Pulmonary artery endothelial cell (primary cell): ENCODE results near the gene MMP3. TPM values are rescaled to one million over a fixed set of nuclear protein-coding genes. Genes with fewer than 3 reads are reported as not detected.
"Not testable (repeated sequence)": the region's sequence is repeated elsewhere in the genome, so short reads cannot be mapped to it uniquely, and the experiment has no call there.

ENCODE experiments used
- DNase-seq: peaks from one replicate; pipeline ENCODE4 v3.0.0-alpha.2; 2011; ENCODE audit warnings: low read depth, low spot score
- total RNA-seq: library from RNA; depleted of rRNA; stranded (reverse); fragments of >200 nt; gene quantifications from 2 replicates; pipeline ENCODE4 v1.2.3, GENCODE V29; 2014

Gene MMP3
- not detected in 2 replicates for total RNA-seq

DNA sequence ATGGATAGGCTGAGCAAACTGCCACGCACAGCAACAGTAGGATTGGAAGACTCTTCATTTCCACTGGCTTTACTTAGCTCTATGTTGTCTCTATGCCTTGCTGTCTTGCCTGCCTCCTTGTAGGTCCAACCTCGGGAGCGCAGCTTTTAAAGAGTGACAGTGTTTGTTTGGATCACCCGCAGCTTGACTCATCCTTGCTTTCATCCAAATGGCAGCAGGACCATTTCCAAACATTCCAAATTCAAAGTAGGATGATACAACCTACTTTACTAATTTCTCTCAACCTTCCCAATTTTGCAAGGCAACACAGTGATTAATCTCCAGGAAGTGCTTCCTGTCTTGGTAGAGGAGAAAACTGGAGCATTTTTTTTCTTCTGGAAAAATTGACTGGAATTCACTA, at the start of gene MMP3:
MMP3 (minus strand) TSS at position 121 of the 400 bp plus-strand sequence; CDS start at position 58, 63 bp downstream.
- DNase-seq, result no peak

DNA sequence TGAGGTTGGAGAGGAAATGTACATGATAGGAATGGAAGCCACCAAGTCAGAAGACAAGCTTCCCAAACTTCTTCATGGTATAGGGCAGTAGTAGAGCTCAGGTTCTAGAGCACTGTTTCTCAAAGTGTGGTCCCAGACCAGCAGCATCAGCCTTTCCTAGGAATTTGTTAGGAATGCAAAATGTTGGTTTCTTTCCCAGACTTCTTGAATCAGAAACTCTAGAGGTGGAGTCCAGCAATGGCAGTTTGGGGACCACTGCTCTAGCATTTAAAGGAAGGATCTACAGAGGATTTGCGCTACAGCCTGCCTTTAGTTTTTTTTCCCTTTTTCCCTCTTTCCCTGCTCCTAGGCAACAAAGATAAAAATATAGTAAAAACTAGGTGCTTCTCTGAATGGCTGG, 48.3 kb upstream of the MMP3 start:
- DNase-seq, result no peak

DNA sequence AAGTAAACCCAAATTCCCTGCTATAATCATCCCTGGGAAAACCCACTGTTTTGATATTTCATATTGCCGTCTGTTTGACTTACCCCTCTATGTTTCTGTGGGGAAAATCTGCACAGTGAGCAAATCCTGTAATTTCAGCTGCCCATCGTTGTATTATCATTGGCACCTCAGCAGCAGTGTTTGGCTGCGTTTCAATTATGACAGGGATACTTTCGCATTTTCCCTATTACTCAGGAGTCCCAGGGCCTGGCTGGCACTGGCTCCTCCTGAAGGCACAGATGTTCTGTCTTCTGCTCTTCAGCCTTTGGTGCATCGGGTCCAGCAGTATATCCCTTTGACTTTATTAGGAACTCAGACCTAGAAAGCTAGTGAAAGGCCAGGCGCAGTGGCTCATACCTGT, 43.6 kb upstream of the MMP3 start:
- no peak for DNase-seq

DNA sequence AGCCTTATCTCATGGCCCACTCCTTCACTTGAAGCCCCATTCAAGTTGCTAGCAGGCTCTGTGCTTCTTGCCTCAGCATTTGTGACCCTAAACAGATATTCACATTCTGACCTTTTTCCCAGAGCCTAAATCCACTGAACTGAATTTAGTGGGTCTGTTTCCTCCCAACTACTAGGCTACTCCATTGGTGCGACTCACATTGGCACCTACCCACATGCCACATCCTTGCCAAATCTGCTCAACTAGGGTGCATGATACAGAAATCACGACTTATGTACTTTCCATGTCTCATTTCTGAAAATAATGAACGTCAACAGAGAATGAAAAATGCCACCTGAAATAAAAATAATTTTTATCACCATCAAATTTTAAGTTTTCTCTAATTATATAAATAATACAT, 39.7 kb upstream of the MMP3 start:
- no peak for DNase-seq

DNA sequence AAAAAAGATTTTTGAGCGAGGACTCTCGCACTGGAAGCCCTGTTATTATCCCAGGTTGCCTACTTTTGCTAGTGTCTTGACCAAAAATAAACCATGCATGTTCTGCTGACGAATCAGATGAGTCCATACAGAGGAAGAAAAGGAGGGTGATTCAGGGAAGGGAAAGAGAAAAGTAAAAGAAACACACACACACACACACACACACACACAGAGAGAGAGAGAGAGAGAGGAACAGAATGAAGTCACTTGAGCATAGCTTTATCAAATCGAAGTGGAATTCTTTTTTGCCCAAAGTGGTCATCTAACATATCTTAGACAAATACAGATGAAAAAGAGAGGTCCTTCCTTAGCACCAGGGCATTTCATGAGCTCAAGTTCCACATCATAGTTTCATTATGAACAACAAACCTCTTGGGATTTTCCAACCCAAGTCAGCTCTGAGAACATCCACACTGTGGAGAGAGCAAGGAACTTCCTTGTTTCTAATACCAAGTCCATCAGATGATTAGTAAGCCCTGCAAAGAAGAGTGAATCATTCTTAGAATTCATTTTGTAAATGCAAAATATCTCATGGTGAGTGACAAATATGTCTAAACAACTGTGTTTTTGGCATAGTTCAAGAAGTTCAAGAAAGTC, 39.1 kb upstream of the MMP3 start:
- DNase-seq, result no peak

DNA sequence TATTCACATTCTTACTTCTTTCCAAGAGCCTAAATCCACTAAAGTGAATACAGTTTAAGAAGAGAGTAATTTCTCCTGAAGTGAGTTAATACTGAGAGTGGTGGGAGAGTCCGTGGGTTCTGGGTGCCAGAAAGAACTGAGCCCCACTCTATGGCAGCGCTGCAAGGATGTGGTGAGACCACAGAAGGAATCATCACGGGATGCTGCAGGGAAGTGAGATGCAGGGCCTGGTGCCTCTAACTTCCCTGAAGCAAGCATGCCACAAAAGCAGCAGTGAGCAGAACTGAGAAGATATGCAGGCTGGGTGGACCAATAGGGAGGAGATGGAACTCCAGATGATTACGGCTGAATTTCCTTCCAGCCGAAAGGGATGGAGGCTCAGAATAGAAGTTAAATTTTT, 36.4 kb upstream of the MMP3 start:
- DNase-seq, result no peak

DNA sequence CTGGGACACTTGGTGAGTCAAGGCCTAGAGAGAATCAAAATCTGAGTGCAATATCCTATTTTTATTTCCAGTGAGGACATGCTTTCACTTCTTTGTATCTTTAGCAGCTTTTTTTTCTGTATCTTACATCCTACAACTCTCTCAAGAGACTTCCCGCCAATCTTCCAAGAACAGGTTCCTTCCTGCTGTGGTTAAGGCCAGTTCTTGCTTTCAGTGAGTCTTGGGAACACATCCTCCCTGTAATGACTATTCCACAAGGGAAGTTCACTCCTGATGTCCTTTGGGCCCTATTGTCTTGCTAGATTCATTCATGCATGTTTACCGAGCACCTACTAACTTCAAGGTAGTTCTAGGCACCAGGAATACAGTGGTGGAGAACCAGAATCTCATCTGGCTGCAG, 35.2 kb upstream of the MMP3 start:
- DNase-seq, result no peak

DNA sequence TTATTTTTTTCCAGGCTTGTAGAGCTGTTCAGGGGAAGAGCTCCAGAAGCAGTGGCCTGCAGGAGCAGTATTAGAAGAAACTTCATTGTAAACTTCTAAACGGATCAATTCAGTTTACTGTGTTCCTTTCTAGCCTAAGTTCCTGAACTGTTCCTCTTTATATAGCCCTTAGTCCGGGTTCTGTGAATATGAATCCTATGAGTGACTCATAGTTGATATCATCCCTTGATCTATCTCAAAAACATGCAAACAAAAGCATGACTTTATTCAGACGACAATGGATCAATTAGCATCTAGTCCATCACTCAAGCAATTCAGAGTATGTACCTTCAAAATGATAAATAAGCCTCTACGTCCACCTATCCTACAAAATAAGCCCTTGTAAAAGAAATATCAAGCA, 31.4 kb upstream of the MMP3 start, which contains the start of gene MMP12:
MMP12 (minus strand) TSS at position 131 of the 400 bp plus-strand sequence; CDS start at position 86, 45 bp downstream.
- no peak for DNase-seq

DNA sequence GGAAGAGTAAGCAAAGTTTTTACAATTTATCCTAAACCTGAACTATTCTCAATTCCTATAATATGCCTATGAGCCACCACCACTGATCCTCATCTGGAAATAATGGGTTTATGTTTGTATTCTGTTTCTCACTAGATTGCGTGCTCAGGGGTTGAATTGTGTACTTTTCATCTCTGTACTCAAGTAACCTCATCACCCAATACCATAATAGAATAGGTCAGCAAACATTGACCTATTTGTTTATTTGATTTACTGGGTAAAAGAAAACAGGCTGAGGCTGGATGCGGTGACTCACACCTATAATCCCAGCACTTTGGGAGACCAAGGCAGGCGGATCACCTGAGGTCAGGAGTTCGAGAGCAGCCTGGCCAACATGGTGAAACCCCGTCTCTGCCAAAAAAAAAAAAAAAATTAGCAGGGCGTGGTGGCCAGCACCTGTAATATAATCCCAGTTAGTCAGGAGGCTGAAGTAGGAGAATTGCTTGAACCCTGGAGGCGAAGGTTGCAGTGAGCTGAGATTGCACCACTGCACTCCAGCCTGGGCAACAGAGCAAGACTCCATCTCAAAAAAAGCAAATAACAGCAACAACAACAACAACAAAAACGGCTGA, 26.1 kb upstream of the MMP3 start:
- DNase-seq, result not testable (repeated sequence)

DNA sequence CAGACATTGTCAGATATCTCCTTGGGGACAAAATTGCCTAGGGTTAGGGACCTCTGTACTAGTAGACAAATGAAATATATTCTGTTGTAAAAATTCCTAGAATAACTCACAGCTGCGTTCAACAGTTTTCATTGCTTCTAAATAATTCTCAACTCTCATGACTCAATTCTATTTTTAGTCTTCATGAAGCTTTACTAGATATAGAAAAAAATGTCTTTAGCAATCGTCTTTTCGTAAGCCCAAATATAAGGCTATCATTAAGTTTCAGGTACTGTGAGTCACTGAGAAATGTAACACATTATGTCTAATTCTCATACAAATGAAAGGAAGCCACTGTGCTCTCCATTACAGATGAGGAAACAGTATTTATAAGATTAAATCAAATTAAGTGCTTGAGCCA, 24.9 kb upstream of the MMP3 start:
- no peak for DNase-seq

DNA sequence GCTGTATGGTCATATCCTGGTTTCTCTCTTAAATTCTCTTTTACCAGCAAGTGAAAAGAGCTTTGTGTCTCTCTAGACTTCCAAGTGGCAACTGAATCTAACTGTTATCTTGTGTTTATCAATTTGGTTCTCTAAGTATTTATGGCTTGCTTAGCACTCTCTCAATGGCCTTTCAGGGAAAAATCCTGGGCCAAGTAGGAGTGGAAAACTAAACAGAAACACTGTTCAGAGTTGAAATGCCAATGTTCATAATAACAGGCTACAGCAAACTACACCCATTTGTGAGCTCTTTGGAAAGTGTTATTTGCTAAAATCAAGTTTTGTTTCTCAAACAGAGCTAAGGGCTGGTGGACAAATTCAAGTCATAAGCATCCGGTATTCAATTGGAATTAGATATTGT, 21.3 kb upstream of the MMP3 start:
- no peak for DNase-seq

DNA sequence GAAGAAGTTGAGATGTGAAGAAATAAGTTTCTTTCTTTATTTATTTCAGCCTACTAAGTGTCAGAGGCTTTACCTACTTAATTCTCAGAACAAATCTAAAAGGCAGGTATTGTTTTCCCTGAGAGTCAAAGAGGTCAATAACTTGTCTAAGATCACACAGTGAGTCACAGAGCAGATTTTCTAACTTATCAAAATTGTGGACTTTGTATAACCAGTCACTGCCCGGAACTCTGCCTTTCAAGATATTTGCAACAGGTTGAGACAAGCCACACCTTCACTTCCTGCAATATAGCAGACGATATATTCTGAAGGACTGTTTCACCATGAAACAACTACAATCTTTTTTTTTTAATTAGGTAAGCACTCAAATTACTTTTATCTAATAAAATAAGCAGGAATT, 10.5 kb upstream of the MMP3 start:
- no peak for DNase-seq

DNA sequence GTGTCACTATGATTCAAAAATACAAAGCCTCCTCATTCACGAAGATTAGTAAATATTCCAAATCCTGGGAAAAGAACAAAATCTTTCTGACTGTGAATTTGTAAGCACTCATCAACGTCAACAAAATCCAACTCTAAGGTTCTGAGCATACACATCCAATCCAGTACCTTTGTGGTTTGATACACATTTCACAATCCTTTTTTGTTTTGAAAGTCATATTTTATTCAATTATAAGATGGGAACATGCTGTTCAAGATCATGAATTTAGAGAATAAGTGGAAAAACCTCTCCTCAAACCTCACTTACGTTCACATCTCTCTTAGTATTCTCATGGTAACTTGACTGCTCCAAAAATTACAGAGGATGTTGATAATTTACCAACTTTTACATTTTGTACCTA, 9.6 kb upstream of the MMP3 start:
- DNase-seq, result no peak

DNA sequence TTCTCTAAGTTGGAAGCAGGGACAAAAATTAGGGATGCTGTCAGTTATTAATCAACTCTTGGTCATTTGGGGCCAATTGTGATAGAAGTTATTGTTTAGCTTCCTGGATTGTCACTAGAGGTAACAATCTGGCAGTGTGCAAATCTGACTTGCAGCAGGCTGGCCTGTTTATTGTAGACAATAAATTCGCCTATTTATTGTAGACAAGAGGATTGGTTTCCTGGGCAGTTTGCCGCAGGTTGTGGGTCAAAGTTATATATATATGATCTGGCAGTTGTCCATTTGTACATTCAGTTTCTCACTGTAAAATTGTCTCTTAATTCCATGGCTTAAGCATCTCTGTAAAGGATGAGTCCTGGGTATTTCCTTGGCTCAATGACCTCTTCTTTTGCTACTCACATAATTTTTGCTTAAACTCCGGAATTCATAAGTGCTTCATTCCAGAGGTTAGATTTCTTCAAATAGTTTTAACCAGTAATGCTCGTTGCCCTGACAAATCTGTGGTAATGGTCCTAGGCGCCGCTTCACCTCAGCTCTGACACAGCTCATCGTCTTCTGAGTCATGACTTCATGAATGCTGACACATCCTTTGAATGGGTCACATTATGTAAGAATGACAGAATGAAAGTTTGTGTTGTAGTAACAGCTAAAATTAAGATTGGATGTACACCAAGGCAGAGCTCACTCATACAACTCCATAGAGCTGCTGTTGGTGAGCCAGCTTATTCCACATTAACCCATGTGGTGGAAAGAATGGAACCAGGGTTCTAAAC, 7.8 kb upstream of the MMP3 start:
- no peak for DNase-seq

DNA sequence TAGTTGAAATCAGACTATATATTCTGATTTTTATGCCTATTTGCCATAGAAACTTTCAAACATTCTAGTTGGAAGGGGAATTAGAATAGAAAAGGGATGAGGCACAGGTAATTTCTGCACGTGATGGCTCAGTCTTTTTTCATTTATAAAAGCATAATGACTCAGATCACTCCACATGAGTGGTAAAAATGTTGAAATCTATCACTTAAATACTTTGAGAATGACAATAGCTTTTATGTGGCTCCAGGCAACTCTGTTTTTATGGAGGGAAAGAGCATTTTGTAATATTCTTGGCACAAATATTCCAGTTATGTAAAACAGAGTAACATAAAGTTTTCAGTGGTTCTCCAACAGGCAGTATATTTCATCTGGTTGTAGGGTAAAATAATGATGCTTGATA, 5.9 kb upstream of the MMP3 start:
- no peak for DNase-seq

DNA sequence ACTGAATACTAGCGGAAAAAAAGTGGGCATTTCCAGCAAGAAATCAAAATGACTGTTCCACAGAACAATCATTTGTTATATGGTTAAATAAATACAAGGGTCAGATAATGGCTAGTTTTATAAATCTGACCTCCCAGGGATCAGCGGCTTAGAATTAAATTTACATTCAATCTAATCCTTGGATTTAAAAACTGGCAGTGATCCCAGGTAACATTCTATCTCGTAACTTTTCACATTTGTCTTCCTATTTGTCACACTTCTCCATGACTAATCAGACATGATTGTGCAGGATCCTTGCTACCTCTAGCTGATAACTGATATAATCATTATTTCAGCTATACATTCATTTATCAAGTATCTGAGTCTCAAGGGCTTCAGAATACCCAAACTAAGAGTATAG, 2.9 kb upstream of the MMP3 start:
- no peak for DNase-seq

DNA sequence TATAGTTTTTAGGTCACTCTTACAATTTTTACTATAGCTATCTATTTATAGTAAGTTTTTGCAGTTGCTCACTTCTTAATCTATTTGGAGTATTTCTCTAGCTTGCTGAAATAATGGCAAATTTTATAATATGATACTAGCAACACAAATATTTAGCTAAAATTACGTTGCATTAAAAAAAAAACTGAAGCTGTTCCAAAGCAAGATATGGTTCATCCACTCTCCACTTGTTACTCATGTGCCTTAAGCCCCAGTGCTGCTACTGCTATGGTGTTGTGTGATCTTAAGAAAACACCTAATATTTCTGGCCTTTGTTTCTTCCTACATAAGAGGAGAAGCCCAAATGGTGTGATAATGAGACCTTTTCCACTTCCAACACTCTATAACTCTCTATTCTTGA, 479 bp downstream of the MMP3 start:
- DNase-seq, result no peak

DNA sequence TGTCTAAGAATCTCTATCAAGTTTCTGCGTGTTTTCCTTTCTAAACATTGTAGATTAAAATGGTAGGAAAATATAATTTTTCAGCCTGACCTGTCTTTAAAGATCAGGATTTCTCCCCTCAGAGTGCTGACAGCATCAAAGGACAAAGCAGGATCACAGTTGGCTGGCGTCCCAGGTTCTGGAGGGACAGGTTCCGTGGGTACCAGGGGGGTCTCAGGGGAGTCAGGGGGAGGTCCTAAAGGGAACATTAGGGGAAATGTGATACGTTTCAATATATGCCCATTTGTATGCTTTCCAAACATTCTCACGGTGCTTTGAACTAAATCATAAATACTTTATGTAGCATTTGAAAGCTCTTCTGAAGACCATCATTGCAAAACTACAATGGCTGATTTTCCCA, 3.4 kb downstream of the MMP3 start:
- no peak for DNase-seq

DNA sequence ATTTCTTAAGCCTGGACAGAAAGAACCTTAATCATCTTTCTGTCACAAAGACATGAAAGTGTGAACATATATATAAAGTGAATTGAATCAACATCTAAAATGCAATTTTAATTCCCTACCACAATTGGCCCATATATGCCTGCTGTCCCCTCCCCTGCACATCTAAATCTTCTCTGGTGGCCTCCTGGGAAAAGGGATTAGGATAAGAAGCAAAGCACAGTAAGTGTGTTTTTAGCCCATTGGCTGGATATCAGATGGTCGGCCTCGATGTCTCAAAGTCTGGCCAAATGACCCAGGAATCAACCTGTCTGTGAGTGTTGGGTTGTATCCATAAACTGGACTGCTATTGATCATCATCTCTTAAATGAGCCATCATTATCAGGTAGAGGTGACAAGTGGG, 5.8 kb downstream of the MMP3 start:
- no peak for DNase-seq

DNA sequence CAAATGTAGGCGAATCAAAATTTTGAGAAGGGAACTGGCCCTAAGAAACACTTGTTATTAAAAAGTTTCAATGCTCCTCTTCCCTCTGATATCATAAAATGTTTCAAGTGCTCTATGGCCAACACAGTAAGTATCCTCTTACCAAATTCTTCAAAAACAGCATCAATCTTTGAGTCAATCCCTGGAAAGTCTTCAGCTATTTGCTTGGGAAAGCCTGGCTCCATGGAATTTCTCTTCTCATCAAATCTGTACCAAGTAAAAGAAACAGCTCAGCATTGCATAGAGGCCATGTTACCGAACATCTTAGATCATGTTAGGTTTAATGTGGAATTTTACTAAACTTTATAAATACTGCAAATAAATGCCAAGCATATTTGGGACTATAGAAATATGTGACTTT, 6.3 kb downstream of the MMP3 start:
- no peak for DNase-seq

DNA sequence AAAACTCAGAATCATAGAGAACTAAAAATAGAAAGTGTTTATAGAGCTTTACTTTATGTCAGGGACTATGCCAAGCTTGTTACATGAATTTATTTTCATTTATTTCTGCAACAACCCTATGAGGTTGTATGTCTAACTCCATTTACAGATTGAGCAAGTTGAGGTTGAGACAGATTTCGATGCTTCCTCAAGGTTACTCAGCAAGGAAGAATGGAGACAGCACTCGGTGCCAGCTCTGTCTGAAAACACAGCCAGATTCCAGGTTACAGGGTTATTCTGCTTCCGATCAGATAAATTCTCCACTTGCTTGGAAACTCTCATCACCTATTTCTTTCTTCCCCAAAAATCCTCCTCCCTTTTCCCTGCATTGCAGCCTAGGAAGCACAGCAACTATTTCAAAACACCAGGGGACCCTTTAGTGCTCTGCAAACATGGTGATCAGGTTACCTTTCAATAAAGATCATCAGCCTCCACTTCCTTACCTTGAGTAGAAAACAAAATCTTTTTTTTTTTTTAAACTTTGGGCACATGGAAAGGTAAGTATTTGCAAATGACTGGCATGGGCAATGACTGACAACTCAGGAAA, 7.0 kb downstream of the MMP3 start:
- DNase-seq, result no peak

DNA sequence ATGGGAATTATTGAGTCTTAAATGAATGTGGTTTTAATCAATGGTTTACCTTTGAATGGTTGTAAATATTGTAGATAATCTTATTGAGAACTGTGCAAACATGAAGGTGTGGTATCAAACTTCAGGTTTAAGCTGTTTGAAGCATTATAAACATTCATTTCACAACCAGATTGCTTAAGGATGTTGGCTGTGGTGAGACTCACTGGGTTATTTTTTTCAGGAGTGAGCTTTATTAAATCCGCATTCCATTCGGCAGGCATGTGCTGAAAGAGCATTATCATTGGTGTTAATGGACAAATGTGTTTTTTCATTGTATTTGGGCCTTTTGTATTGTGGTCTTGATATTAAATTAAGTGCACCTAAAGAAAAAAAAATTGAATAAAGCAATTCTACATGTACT, 9.7 kb downstream of the MMP3 start:
- DNase-seq, result no peak
